Stomach (tissue), 9 donors: Measurements from ENCODE around the gene AUTS2. TPM values are rescaled to one million over a fixed set of nuclear protein-coding genes. Genes with fewer than 3 reads are reported as not detected.

Source experiments
- DNase-seq, 2 donors: peaks; one replicate each; pipeline versions ENCODE4 v3.0.0 to v3.0.0-alpha.2; 2013 to 2019
- H3K27ac ChIP-seq, 5 donors: fragments of 200-600 bp in 4 of 5; sonication (generic) in 4 of 5; one replicate each; pipeline ENCODE4 v1.5.1; 2013 to 2019; ENCODE audit warnings: mild to moderate bottlenecking in 1 of 5, moderate library complexity in 1 of 5
- H3K27me3 ChIP-seq, 3 donors: fragments of 200-600 bp; sonication (generic); one replicate each; pipeline ENCODE4 v1.5.1; 2017 to 2019; ENCODE audit warnings: mixed run types in 1 of 3
- H3K36me3 ChIP-seq, 4 donors: fragments of 200-600 bp; sonication (generic); 1 replicate in 3 of 4; 2 replicates in 1 of 4; pipeline ENCODE4 v1.5.1; 2016 to 2019
- H3K4me1 ChIP-seq, 4 donors: fragments of 200-600 bp; sonication (generic); one replicate each; pipeline ENCODE4 v1.5.1; 2016 to 2019
- H3K4me3 ChIP-seq, 4 donors: fragments of 200-600 bp; sonication (generic) in 3 of 4; one replicate each; pipeline ENCODE4 v1.5.1; 2016 to 2019; ENCODE audit warnings: mild to moderate bottlenecking in 1 of 4
- H3K9me3 ChIP-seq, 4 donors: fragments of 200-600 bp; sonication (generic); one replicate each; pipeline ENCODE4 v1.5.1; 2016 to 2019
- CTCF ChIP-seq, 7 experiments: fragments of 450-650 bp in 4 of 7; fragments of 200-600 bp in 3 of 7; sonication (generic) in 3 of 7; IDR thresholded peaks; one replicate each; pipeline ENCODE4 v1.5.1; 2016 to 2019; ENCODE audit warnings: antibody characterized with exemption in 7 of 7, control low read depth in 2 of 7, mild to moderate bottlenecking in 1 of 7
- EP300 ChIP-seq: sonication (generic); formaldehyde crosslinking; IDR thresholded peaks from one replicate; pipeline ENCODE4 v1.6.1; 2017; ENCODE audit warnings: antibody characterized with exemption
- POLR2A ChIP-seq, 4 donors: fragments of 450-650 bp; IDR thresholded peaks; one replicate each; pipeline ENCODE4 v1.6.1; 2016; ENCODE audit warnings: antibody characterized with exemption in 4 of 4, control low read depth in 2 of 4, mild to moderate bottlenecking in 1 of 4, moderate library complexity in 1 of 4
- POLR2AphosphoS5 ChIP-seq, 3 donors: sonication (generic); formaldehyde crosslinking; IDR thresholded peaks; one replicate each; pipeline ENCODE4 v1.6.1; 2016; ENCODE audit warnings: antibody characterized with exemption in 3 of 3
- WGBS, 5 donors: extraction: QIAGEN DNeasy Blood & Tissue Kit in 3 of 5; methylation state at CpG; one replicate each; pipeline versions ENCODE4 v1.1.5 to v1.1.7; 2013 to 2018; 5-methylcytosine and 5-hydroxymethylcytosine counted together
- intact Hi-C: fragments of 100-400 bp; cut with DNase I; formaldehyde crosslinking; loops from one replicate; pipeline ENCODE4 v1.15.1; 2023; ENCODE audit warnings: low total_unique reads
- polyA plus RNA-seq, 3 donors: library from polyadenylated mRNA; stranded (reverse); fragments of 200-250 nt; gene quantifications; one replicate each; pipeline ENCODE4 v1.2.3, GENCODE V29; 2013
- total RNA-seq, 5 donors: library from RNA; depleted of rRNA; stranded (reverse); fragments of >200 nt; gene quantifications; one replicate each; pipeline versions ENCODE4 v1.1.0 to v1.2.3, GENCODE V29; 2014 to 2016
- donor health status: healthy with polysubstance abuse.
- donor health status: Bipolar disorder and iron deficiency.
- donor health status: healthy.

Gene AUTS2
- total and polyA plus RNA-seq, 8 donors = 3.8 to 90.3 (median 38.1) TPM

DNA sequence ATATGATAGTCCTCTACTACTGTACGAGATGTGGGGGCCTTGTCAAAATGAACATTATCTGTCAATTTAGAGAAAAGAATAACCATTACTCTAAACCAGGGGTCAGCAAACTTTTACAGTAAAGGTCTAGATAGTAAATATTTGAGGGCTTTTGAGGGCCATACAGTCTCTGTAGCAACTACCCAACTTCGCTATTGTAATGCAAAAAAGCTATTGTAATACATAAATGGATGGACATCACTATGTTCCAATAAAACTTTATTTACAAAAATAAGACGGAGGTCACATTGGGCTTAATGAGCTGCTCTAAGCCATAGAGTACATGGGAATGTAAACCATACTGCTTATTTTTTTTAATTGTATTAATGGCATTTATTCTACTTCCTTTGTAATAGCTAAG lies 1055.9 kb downstream of the AUTS2 start:
- TF ChIP-seq CTCF (IDR thresholded peaks at IDR 0.05) (no peak), EP300 (no peak), POLR2A (IDR thresholded peaks at IDR 0.05) (no peak), POLR2AphosphoS5 (IDR thresholded peaks at IDR 0.05) (no peak)
- Histone ChIP-seq H3K4me3 (no peak overlapping the region), H3K36me3 (no peaks in the 10 kb centered on the region), H3K4me1 (peaks cover 0 to 9% (median 4%) of the 10 kb centered on the region in 4 donors), H3K27ac (no peak overlapping the region), H3K9me3 (no peaks in the 10 kb centered on the region), H3K27me3 (no peaks in the 10 kb centered on the region)
- intact Hi-C loops = no loop called here
- 95 to 97% (median 96%) methylated on average over 3 of the region's 3 CpGs for WGBS, 5 donors
- DNase-seq = no peak

DNA sequence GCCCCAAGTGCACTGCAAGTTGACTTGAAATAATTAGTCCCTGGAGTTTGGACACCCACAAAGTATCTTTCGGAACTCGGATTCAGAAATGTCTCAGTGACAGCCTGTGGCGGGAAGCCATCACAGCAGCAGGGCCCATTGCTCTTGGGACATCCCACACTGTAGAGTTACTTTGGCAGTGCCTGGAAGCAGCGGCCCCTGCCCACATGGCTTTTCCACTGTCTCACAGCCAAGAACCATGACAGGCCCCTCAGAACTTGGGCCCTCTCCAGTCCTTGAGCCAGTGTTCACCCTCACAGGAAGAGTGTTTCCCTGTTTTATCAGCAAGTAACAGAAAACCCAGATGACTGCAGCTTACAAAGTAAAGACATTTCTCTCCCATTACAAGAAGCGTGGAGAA lies 1056.7 kb downstream of the AUTS2 start:
- Histone ChIP-seq H3K4me3 (no peak overlapping the region), H3K36me3 (no peaks in the 10 kb centered on the region), H3K27me3 (no peaks in the 10 kb centered on the region), H3K9me3 (no peaks in the 10 kb centered on the region), H3K4me1 (peaks cover 0 to 9% (median 4%) of the 10 kb centered on the region in 4 donors), H3K27ac (no peak overlapping the region)
- WGBS, 5 donors = 75 to 92% (median 88%) methylated on average over 4 to 5 of the region's 5 CpGs
- intact Hi-C loops = no loop called here
- DNase-seq = no peak
- TF ChIP-seq POLR2AphosphoS5 (IDR thresholded peaks at IDR 0.05) (no peak), POLR2A (IDR thresholded peaks at IDR 0.05) (no peak), EP300 (no peak), CTCF (IDR thresholded peaks at IDR 0.05) (no peak)

- Histone ChIP-seq H3K36me3 (no peaks in the 10 kb centered on the region), H3K4me3 (no peak overlapping the region), H3K27ac (no peak overlapping the region), H3K4me1 (peaks cover 0 to 9% (median 4%) of the 10 kb centered on the region in 4 donors), H3K9me3 (no peaks in the 10 kb centered on the region), H3K27me3 (no peaks in the 10 kb centered on the region)
- 73 to 92% (median 84%) methylated on average over 3 of the region's 3 CpGs for WGBS, 5 donors
- intact Hi-C loops = no loop called here
- TF ChIP-seq EP300 (no peak), CTCF (IDR thresholded peaks at IDR 0.05) (no peak), POLR2A (IDR thresholded peaks at IDR 0.05) (no peak), POLR2AphosphoS5 (IDR thresholded peaks at IDR 0.05) (no peak)
- DNase-seq = no peak
These were observed 1057.4 kb downstream of the AUTS2 start for GRCh38 chr7:70655694-70656093.

- no peaks in the 10 kb centered on the region for H3K9me3 ChIP-seq
- intact Hi-C loops = no loop called here
- TF ChIP-seq POLR2A (IDR thresholded peaks at IDR 0.05) (no peak), POLR2AphosphoS5 (IDR thresholded peaks at IDR 0.05) (no peak), CTCF (IDR thresholded peaks at IDR 0.05) (no peak), EP300 (no peak)
- no peak overlapping the region for H3K4me3 ChIP-seq
- H3K36me3 ChIP-seq = no peaks in the 10 kb centered on the region
- peaks cover 0 to 9% (median 4%) of the 10 kb centered on the region in 4 donors for H3K4me1 ChIP-seq
- no peaks in the 10 kb centered on the region for H3K27me3 ChIP-seq
- DNase-seq = no peak
- H3K27ac ChIP-seq = no peak overlapping the region
- WGBS, 5 donors = 90 to 94% (median 91%) methylated on average over 5 of the region's 5 CpGs
These were observed 1059.3 kb downstream of the AUTS2 start for GRCh38 chr7:70657571-70657970.
